Measurements from ENCODE around the gene PCCA.

- TF ChIP-seq GATA2 (IDR thresholded peaks at IDR 0.05; ENCODE audit: low read depth, low read length) (no peak), GATA3 (IDR thresholded peaks at IDR 0.05; ENCODE audit: low read depth, low read length) (no peak)
Observed at GRCh38 chr13:100146534-100146933, 57.6 kb downstream of the PCCA start.

Measured in SH-SY5Y (cell line).